ENCODE measurements around the gene KLHL12. TPM values are rescaled to one million over a fixed set of nuclear protein-coding genes. Genes with fewer than 3 reads are reported as not detected.
"Not testable (repeated sequence)": the region's sequence is repeated elsewhere in the genome, so short reads cannot be mapped to it uniquely, and the experiment has no call there.

Gene KLHL12
- total RNA-seq, 1 donor from 2014 or later: 51.1 TPM

GRCh38 chr1:202935844-202936243 lies 8.8 kb upstream of the KLHL12 start:
- FAIRE-seq: no peak
- no peak overlapping the region for H3K4me3 ChIP-seq (ENCODE audit: low read depth, low read length)
- no peak for TF ChIP-seq CTCF (IDR thresholded peaks at IDR 0.05; ENCODE audit: insufficient read depth, low read length, severe bottlenecking)
- no peak for DNase-seq (ENCODE audit: low read depth)
- H3K27me3 ChIP-seq (ENCODE audit: control insufficient read depth, insufficient read depth, low read length): no peaks in the 10 kb centered on the region
- H3K36me3 ChIP-seq (ENCODE audit: control insufficient read depth, insufficient read depth, low read length): no peaks in the 10 kb centered on the region

GRCh38 chr1:202934755-202935154 lies 7.7 kb upstream of the KLHL12 start:
- no peak for DNase-seq (ENCODE audit: low read depth)
- no peaks in the 10 kb centered on the region for H3K36me3 ChIP-seq (ENCODE audit: control insufficient read depth, insufficient read depth, low read length)
- H3K27me3 ChIP-seq (ENCODE audit: control insufficient read depth, insufficient read depth, low read length): no peaks in the 10 kb centered on the region
- no peak for TF ChIP-seq CTCF (IDR thresholded peaks at IDR 0.05; ENCODE audit: insufficient read depth, low read length, severe bottlenecking)
- FAIRE-seq: no peak
- no peak overlapping the region for H3K4me3 ChIP-seq (ENCODE audit: low read depth, low read length)

- DNase-seq (ENCODE audit: low read depth) (no peak), FAIRE-seq (no peak)
- Histone ChIP-seq H3K4me3 (ENCODE audit: low read depth, low read length) (no peak overlapping the region), H3K27me3 (ENCODE audit: control insufficient read depth, insufficient read depth, low read length) (no peaks in the 10 kb centered on the region), H3K36me3 (ENCODE audit: control insufficient read depth, insufficient read depth, low read length) (no peaks in the 10 kb centered on the region)
- no peak for TF ChIP-seq CTCF (IDR thresholded peaks at IDR 0.05; ENCODE audit: insufficient read depth, low read length, severe bottlenecking)
Measured at GRCh38 chr1:202932476-202932875, 5.4 kb upstream of the KLHL12 start.

GRCh38 chr1:202923533-202923932 lies 3.5 kb downstream of the KLHL12 start:
- DNase-seq (ENCODE audit: low read depth) (peak; percentile 52), FAIRE-seq (no peak)
- peaks cover 1% of the 10 kb centered on the region for H3K36me3 ChIP-seq (ENCODE audit: control insufficient read depth, insufficient read depth, low read length)
- H3K4me3 ChIP-seq (ENCODE audit: low read depth, low read length): no peak overlapping the region
- H3K27me3 ChIP-seq (ENCODE audit: control insufficient read depth, insufficient read depth, low read length): no peaks in the 10 kb centered on the region
- TF ChIP-seq CTCF (IDR thresholded peaks at IDR 0.05; ENCODE audit: insufficient read depth, low read length, severe bottlenecking): no peak

GRCh38 chr1:202919615-202920014 lies 7.4 kb downstream of the KLHL12 start:
- FAIRE-seq (no peak), DNase-seq (ENCODE audit: low read depth) (no peak)
- TF ChIP-seq CTCF (IDR thresholded peaks at IDR 0.05; ENCODE audit: insufficient read depth, low read length, severe bottlenecking): no peak
- no peak overlapping the region for H3K4me3 ChIP-seq (ENCODE audit: low read depth, low read length)
- peaks cover 8% of the 10 kb centered on the region for H3K36me3 ChIP-seq (ENCODE audit: control insufficient read depth, insufficient read depth, low read length)
- no peaks in the 10 kb centered on the region for H3K27me3 ChIP-seq (ENCODE audit: control insufficient read depth, insufficient read depth, low read length)

- no peak for TF ChIP-seq CTCF (IDR thresholded peaks at IDR 0.05; ENCODE audit: insufficient read depth, low read length, severe bottlenecking)
- Histone ChIP-seq H3K4me3 (ENCODE audit: low read depth, low read length) (no peak overlapping the region), H3K36me3 (ENCODE audit: control insufficient read depth, insufficient read depth, low read length) (peaks cover 9% of the 10 kb centered on the region), H3K27me3 (ENCODE audit: control insufficient read depth, insufficient read depth, low read length) (no peaks in the 10 kb centered on the region)
- FAIRE-seq (no peak), DNase-seq (ENCODE audit: low read depth) (no peak)
Measured at GRCh38 chr1:202915146-202915545, 11.9 kb downstream of the KLHL12 start.

GRCh38 chr1:202912476-202912875 lies 14.6 kb downstream of the KLHL12 start:
- not testable (repeated sequence) for H3K4me3 ChIP-seq (ENCODE audit: low read depth, low read length); DNase-seq (ENCODE audit: low read depth); H3K27me3 ChIP-seq (ENCODE audit: control insufficient read depth, insufficient read depth, low read length); FAIRE-seq
- H3K36me3 ChIP-seq (ENCODE audit: control insufficient read depth, insufficient read depth, low read length): peaks cover 17% of the 10 kb centered on the region

Measured in bronchial epithelial cell (primary cell).